HG02623 (cell line): Measurements from ENCODE around the gene VARS1.
"Not testable (repeated sequence)": the region's sequence is repeated elsewhere in the genome, so short reads cannot be mapped to it uniquely, and the experiment has no call there.

Source experiments
- ATAC-seq: cut with Tn5 transposase; IDR thresholded peaks from one replicate; pipeline ENCODE4 v1.9.1; 2021; ENCODE audit warnings: moderate library complexity; ENCODE audit not compliant: unreplicated experiment

VARS1 gene

GRCh38 chr6:31795616-31796298 lies at the start of gene VARS1:
TSS of gene VARS1 (minus strand) at chr6:31795752. CDS start at chr6:31795217, 535 bp downstream.
- peak; percentile 72 for ATAC-seq

DNA sequence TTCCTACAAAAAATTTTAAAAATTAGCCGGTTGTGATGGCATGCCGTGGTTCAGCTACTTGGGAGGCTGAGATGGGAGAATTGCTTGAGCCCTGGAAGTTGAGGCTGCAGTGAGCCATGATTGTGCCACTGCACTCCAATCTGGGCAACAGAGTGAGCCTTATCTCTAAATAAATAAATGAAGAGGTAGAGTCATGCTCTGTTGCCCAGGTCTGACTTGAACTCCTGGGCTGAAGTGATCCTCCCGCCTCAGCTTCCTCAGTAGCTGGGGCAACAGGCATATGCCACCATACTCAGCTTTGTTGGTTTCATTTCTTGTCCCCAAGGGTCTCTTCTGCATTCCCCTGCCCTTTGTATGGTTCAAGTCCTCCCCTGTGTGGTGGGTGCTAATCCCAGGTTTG lies 49.0 kb upstream of the VARS1 start:
- no peak for ATAC-seq

- no peak for ATAC-seq
These were observed 46.5 kb upstream of the VARS1 start for GRCh38 chr6:31842053-31842452.

GRCh38 chr6:31839779-31840126 lies 44.2 kb upstream of the VARS1 start:
- ATAC-seq: not testable (repeated sequence)

GRCh38 chr6:31838968-31839367 lies 43.4 kb upstream of the VARS1 start:
- no peak for ATAC-seq

DNA sequence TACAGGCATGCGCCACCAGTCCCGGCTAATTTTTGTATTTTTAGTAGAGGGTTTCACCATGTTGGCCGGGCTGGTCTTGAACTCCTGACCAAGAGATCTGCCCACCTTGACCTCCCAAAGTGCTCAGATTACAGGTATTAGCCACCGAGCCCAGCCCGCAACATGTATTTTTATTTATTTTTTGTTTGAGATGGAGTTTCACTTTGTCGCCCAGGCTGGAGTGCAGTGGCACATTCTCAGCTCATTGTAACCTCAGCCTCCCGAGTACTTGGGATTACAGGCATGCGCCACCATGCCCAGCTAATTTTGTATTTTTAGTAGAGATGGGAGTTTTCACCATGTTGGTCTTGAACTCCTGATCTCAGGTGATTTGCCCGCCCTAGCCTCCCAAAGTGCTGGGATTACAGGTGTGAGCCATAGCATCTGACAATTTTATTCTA lies 42.6 kb upstream of the VARS1 start:
- not testable (repeated sequence) for ATAC-seq

GRCh38 chr6:31837369-31838113 lies 42.0 kb upstream of the VARS1 start:
- ATAC-seq: no peak

DNA sequence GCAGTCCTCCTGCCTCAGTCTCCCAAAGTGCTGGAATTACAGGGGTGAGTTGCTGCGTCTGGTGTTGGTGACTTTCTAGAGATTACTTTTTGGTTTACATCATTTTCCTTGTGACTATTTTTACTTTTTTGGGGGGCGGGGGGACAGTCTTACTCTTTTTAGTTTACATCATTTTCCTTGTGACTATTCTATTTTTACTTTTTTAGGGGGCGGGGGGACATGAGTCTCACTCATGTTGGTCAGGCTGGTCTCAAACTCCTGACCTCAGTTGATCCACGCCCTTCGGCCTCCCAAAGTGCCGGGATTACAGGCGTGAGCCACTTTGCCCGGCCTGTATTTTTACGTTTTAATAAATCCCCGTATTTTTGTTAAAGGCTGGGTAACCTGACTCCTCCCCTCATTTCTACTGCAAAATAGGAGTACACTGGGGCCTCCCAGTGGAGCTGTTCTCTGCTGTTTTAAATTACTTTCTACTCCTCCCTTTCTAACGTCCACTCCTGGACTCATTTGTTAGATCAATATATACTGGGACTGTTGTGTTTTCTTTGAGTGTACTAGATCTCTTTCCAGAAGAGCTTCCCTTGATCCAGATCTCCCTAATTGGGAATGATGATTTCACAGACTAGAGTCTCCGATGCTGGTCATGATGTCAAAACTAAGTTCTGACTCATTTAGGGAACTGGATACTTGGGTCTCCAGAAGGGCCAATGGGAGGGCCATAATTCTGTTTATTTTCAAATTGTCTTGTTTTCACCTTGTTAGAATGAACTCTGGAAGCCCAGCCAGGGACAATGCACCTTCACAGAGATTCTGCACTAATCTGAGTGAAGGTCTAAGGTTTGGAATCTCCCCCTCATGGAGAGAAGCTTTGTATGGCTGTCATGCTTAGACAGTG lies 41.2 kb upstream of the VARS1 start:
- no peak for ATAC-seq

- no peak for ATAC-seq
These were observed 40.5 kb upstream of the VARS1 start for GRCh38 chr6:31836047-31836473.

- ATAC-seq: peak; percentile 38
These were observed 39.1 kb upstream of the VARS1 start for GRCh38 chr6:31834367-31835250.

GRCh38 chr6:31831350-31832215 lies 36.0 kb upstream of the VARS1 start:
- ATAC-seq: no peak

DNA sequence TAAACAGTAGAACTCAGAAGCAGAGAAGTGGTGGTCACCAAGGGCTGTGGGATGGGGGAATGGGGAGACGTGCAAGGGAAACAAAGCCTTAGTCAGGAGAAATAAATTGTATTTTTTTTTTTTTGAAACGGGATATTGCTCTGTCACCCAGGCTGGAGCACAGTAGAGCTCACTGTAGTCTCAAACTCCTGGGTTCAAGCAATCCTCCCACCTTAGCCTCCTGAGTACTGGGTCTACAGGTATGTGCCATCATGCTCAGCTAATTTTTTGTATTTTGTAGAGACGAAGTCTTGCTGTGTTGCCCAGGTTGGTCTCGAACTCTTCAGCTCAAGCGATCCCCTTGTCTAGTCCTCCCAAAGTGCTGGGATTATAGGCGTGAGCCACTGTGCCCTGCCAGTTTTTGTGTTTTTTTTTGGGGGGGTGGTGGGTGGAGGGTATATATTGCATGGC lies 35.4 kb upstream of the VARS1 start:
- no peak for ATAC-seq

DNA sequence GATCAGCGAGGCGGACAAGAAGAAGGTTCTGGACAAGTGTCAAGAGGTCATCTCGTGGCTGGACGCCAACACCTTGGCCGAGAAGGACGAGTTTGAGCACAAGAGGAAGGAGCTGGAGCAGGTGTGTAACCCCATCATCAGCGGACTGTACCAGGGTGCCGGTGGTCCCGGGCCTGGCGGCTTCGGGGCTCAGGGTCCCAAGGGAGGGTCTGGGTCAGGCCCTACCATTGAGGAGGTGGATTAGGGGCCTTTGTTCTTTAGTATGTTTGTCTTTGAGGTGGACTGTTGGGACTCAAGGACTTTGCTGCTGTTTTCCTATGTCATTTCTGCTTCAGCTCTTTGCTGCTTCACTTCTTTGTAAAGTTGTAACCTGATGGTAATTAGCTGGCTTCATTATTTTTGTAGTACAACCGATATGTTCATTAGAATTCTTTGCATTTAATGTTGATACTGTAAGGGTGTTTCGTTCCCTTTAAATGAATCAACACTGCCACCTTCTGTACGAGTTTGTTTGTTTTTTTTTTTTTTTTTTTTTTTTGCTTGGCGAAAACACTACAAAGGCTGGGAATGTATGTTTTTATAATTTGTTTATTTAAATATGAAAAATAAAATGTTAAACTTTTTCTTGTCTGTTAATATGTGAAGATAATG lies 34.2 kb upstream of the VARS1 start:
- ATAC-seq: no peak

- ATAC-seq: peak; percentile 68
These were observed 31.9 kb upstream of the VARS1 start, which contains the start of gene HSPA1B for GRCh38 chr6:31827286-31828079. TSS of gene HSPA1B (plus strand) at chr6:31827738. CDS start at chr6:31827951, 213 bp downstream.

- no peak for ATAC-seq
These were observed 31.3 kb upstream of the VARS1 start for GRCh38 chr6:31826793-31827285.

GRCh38 chr6:31825553-31825952 lies 30.0 kb upstream of the VARS1 start:
- no peak for ATAC-seq

GRCh38 chr6:31823592-31824196 lies 28.1 kb upstream of the VARS1 start:
- not testable (repeated sequence) for ATAC-seq
